KOPT-K1 (cell line): ENCODE measurements around the gene RPL5.

ENCODE experiments used
- H3K27ac ChIP-seq: fragments of 200-600 bp; sonication (generic); 2 replicates; pipeline ENCODE4 v1.5.1; 2016; ENCODE audit warnings: antibody characterized with exemption, mild to moderate bottlenecking, low read depth, low read length; ENCODE audit not compliant: poor library complexity, severe bottlenecking
- H3K36me3 ChIP-seq: fragments of 200-600 bp; sonication (generic); 2 replicates; pipeline ENCODE4 v1.5.1; 2017; ENCODE audit warnings: antibody characterized with exemption, mild to moderate bottlenecking, low read length, moderate library complexity; ENCODE audit not compliant: insufficient read depth
- H3K9me3 ChIP-seq: fragments of 200-600 bp; sonication (generic); 2 replicates; pipeline ENCODE4 v1.5.1; 2017; ENCODE audit warnings: antibody characterized with exemption, low read length, mild to moderate bottlenecking; ENCODE audit not compliant: insufficient read depth, poor library complexity, severe bottlenecking

Gene RPL5

DNA sequence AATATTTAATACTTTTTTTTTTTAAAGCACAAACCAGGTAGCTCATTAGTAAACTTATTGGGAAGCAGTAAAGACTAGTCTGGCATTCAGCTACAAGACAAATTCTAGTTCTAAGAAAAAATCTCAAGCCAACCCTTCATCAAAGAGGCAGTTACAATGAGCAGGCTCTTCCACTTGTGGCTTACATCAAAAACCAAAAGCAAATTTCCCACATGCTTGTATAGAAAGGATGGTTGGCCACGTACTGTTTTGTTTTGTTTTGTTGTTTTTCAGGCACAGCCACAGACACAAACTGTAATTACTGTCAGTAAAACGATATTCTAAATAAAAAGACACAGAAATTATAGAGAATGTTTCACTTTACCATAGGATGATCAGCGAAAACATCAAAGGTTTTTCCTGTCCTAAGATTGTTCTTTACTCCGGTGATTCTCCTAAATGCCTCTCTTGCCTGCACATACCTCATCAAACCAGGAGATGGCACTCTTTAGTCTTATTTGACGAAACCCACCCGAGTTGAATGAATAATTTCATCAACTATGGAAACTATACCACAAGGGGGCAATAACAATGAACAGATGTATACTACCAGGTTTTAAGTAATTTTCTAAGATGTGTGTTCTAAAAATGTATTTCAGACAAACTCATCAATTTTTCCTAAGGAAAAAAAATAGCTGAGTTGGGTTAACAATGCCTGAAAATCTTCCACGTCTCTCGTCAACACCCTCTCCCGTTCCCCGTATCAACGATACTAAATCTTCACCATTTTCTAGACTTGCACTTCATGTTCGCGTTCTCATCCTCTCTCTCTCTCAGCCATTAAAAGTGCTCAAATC, 26.9 kb downstream of the RPL5 start:
- H3K36me3 ChIP-seq = no peaks in the 10 kb centered on the region; the same call in 1 of the 2 replicates
- peak overlapping the region; percentile 18 for H3K27ac ChIP-seq
- H3K9me3 ChIP-seq = no peaks in the 10 kb centered on the region

- Histone ChIP-seq H3K9me3 (no peaks in the 10 kb centered on the region), H3K36me3 (no peaks in the 10 kb centered on the region; the same call in 1 of the 2 replicates), H3K27ac (peak overlapping the region; percentile 18)
Observed at GRCh38 chr1:92859400-92860039, 27.7 kb downstream of the RPL5 start.

- H3K27ac ChIP-seq = no peak overlapping the region
- H3K36me3 ChIP-seq = no peaks in the 10 kb centered on the region
- no peaks in the 10 kb centered on the region for H3K9me3 ChIP-seq
Observed at GRCh38 chr1:92862605-92863004, 30.8 kb downstream of the RPL5 start.

- Histone ChIP-seq H3K9me3 (no peaks in the 10 kb centered on the region), H3K36me3 (no peaks in the 10 kb centered on the region), H3K27ac (no peak overlapping the region)
Observed at GRCh38 chr1:92864131-92864530, 32.3 kb downstream of the RPL5 start.

- Histone ChIP-seq H3K36me3 (peaks cover 15% of the 10 kb centered on the region), H3K27ac (no peak overlapping the region), H3K9me3 (peaks cover 10% of the 10 kb centered on the region)
Observed at GRCh38 chr1:92870591-92870990, 38.8 kb downstream of the RPL5 start.

DNA sequence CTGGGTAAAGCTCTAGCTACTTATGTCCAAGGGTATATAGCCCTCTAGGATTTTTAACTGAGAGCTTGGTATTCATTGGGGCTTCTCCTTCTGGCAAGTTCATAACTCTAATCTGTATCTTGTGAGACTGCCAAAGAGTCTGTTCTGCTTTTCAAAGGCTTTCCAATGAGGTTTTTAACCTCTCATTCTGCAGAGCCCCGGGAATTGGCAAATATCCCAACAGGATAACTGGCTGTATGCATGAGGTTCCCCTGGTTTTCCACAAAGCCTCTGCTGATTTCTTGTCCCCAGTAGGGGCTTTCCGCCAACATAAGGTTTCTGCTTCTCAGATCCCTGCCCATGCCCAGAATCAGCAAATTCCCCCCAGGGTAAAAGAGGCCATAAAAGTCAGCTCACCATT, 40.9 kb downstream of the RPL5 start:
- H3K27ac ChIP-seq = no peak overlapping the region
- H3K36me3 ChIP-seq = peaks cover 15% of the 10 kb centered on the region
- peaks cover 10% of the 10 kb centered on the region for H3K9me3 ChIP-seq

DNA sequence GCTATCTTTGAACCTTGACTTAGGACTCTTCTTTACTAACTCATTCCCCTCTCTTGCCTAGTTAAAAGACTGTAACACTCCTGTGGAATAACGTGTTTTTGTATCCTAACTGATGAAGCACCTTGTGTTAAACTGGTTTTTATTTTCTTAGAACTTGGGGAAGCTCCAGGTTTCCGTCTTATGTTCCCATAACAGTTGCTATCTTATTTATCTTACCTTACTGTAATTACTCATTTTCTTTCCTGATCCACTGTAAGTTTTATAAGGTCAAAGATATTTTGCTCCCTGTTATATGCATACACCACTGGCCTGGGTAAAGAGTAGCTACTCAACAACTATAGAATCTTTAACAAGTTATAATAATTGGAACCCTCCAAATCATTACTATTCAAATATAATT, 43.1 kb downstream of the RPL5 start:
- Histone ChIP-seq H3K36me3 (peaks cover 15% of the 10 kb centered on the region), H3K9me3 (peaks cover 10% of the 10 kb centered on the region), H3K27ac (no peak overlapping the region)

GRCh38 chr1:92876351-92876750, 44.5 kb downstream of the RPL5 start:
- H3K36me3 ChIP-seq = peaks cover 15% of the 10 kb centered on the region
- peaks cover 10% of the 10 kb centered on the region for H3K9me3 ChIP-seq
- H3K27ac ChIP-seq = peak overlapping the region; percentile 60

GRCh38 chr1:92877081-92877711, 45.4 kb downstream of the RPL5 start:
- Histone ChIP-seq H3K9me3 (peaks cover 10% of the 10 kb centered on the region), H3K27ac (peak overlapping the region; percentile 60), H3K36me3 (peaks cover 13% of the 10 kb centered on the region)

- Histone ChIP-seq H3K9me3 (peaks cover 5% of the 10 kb centered on the region), H3K27ac (peak overlapping the region; percentile 60), H3K36me3 (peaks cover 7% of the 10 kb centered on the region)
Observed at GRCh38 chr1:92877792-92878191, 46.0 kb downstream of the RPL5 start.

DNA sequence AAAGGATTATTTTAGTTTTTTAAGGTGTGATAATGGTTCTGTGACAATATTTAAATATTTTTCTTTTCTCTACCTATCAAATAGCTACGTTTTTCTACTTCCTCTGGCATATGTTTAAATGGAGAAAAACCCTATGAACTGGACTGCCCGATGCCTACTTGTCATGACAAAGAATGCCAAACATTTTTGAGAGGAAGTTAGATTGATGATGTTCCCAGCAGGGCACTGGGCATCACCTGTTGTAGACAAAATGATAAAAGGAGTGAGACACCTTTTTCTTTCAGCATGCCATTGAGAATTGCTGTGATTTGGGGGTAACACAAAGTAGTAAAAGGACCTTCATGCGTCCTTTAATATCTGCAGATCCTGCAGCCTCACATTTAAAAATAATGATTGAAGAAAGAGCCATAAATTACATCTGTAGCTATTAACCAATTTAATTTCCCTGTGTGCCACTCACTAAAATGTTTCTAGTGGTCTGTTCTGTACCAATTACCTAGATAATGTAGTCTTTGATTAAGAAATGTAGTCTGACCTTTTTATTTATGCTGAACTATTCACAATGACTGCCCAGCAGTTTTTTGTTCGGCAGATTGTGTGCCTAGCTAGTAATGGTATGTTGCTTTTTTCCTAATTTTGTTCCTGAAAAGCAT, 47.6 kb downstream of the RPL5 start:
- Histone ChIP-seq H3K36me3 (no peaks in the 10 kb centered on the region), H3K27ac (no peak overlapping the region)

GRCh38 chr1:92881391-92881790, 49.6 kb downstream of the RPL5 start:
- H3K27ac ChIP-seq = no peak overlapping the region
- no peaks in the 10 kb centered on the region for H3K36me3 ChIP-seq
- H3K9me3 ChIP-seq = no peaks in the 10 kb centered on the region

More for the DNA sequence above, 47.6 kb downstream of the RPL5 start:
- no peaks in the 10 kb centered on the region for H3K9me3 ChIP-seq

DNA sequence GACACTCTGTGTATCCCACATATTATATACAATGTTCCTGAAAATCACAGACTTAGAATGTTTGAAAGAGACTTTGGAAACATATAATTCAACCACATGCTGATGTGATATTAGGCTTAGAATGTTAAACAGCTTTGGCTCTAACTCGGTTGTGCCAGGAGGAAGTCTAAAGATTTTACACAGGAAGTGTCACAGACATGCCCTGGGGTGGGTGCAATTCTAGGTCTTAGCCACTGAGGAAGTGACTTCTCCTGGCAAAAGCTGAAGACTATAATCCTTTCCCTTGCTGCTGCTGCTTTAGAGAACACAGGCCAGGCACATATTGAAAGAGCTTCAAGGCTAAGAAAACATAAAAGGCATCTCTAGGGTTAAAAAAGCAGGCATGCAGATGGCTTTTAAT, 51.0 kb downstream of the RPL5 start:
- Histone ChIP-seq H3K36me3 (no peaks in the 10 kb centered on the region), H3K27ac (peak overlapping the region; percentile 55), H3K9me3 (no peaks in the 10 kb centered on the region)

DNA sequence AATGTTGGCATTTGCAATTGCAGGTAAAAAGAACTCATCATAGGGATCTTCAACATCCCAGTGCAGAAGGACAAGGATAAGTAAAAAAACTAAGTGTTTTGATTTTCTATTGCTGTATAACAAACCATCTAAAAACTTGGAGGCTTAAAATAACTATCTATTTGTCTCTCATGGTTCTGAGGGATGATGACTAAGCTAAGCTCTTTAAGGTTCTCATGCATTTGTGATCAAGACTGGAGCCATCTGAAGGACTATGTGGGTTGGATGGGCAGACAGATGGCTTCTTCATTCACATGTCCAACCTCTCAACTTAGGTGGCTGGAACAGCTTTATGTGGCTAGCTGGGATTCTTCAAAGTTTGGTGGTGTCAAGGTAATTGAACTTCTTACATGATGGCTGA, 51.5 kb downstream of the RPL5 start:
- Histone ChIP-seq H3K36me3 (no peaks in the 10 kb centered on the region), H3K9me3 (no peaks in the 10 kb centered on the region), H3K27ac (peak overlapping the region; percentile 55)

DNA sequence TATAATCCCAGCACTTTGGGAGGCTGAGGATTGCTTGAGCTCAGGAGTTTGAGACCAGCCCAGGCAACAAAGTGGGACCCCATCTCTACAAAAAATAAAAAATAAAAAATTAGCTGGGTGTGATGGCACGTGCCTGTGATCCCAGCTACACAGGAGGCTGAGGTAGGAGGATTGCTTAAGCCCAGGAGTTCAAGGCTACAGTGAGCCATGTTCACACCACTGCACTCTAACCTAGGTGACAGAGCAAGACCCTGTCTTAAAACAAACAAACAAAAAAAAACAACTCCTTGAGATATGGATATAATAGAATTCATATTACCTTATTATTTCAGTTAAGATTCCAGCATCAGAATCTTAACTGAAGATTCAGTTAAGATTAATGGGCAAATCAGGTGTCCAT, 52.4 kb downstream of the RPL5 start:
- Histone ChIP-seq H3K9me3 (peaks cover 7% of the 10 kb centered on the region), H3K27ac (no peak overlapping the region), H3K36me3 (no peaks in the 10 kb centered on the region)
